Muscle layer of colon (tissue), 2 donors: ENCODE data around the gene COPS8.
A peak's percentile ranks its signal among the peaks of the same experiment; 100 is the strongest.

ENCODE experiments used
- H3K27ac ChIP-seq: one replicate; pipeline ENCODE4 v1.7.0; 2013; ENCODE audit warnings: low read depth, mild to moderate bottlenecking, low read length, moderate library complexity
- H3K27me3 ChIP-seq, 2 donors: one replicate each; pipeline ENCODE4 v1.7.0; 2013; ENCODE audit warnings: low read length in 2 of 2, mild to moderate bottlenecking in 2 of 2; ENCODE audit not compliant: insufficient read depth in 2 of 2, control insufficient read depth in 1 of 2
- H3K36me3 ChIP-seq: one replicate; pipeline ENCODE4 v1.7.0; 2013; ENCODE audit warnings: mild to moderate bottlenecking, low read length; ENCODE audit not compliant: insufficient read depth
- H3K4me1 ChIP-seq: one replicate; pipeline ENCODE4 v1.7.0; 2013; ENCODE audit warnings: mild to moderate bottlenecking, low read length; ENCODE audit not compliant: insufficient read depth
- H3K4me3 ChIP-seq, 2 donors: one replicate each; pipeline ENCODE4 v1.7.0; 2013; ENCODE audit warnings: low read length in 2 of 2, low read depth in 1 of 2, mild to moderate bottlenecking in 1 of 2, moderate library complexity in 1 of 2
- H3K9ac ChIP-seq: one replicate; pipeline ENCODE4 v1.7.0; 2013; ENCODE audit warnings: low read length
- H3K9me3 ChIP-seq: one replicate; pipeline ENCODE4 v1.7.0; 2013; ENCODE audit warnings: mild to moderate bottlenecking, low read length
- donor health status: abdominal sarcoma.
- donor health status: Adenocarcinoma of cecum.

The COPS8 gene

DNA sequence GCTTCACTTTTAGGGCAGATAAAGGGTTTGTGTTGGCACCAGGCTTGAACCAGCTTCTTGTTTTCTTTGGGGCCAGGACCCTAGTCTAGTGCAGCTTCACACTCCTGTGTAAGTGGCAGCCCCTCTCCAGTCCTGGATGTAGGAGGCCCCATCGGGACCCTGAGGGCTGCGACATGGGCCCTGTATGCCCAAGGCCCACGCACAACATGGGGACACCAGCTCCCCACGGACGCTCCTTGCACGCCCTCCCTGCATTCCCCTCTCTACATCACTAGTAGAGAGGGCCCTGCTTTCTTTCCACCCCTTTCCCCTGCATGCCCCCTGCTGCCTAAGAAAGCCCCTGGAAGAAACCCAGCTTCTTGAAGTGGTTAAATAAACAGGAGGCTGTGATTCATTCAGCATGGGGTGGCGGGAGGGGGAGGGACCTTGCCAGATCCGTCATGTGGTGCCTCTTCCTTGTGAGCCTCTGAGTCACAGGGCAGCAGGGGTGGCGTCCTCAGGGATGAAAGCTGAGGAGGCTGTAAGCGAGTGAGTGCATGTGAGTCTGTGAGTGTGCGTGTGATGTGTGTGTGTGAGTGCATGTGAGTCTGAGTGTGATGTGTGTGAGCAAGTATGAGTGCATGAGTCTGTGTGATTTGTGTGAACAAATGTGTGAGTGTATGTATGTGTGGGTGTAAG, 42.5 kb downstream of the COPS8 start:
- Histone ChIP-seq H3K4me3 (peak overlapping the region in 1 of 2 donors; percentile 29), H3K4me1 (peaks cover 50% of the 10 kb centered on the region), H3K36me3 (no peaks in the 10 kb centered on the region), H3K9ac (no peak overlapping the region), H3K9me3 (no peaks in the 10 kb centered on the region), H3K27me3 (no peaks in the 10 kb centered on the region), H3K27ac (peak overlapping the region; percentile 66)

DNA sequence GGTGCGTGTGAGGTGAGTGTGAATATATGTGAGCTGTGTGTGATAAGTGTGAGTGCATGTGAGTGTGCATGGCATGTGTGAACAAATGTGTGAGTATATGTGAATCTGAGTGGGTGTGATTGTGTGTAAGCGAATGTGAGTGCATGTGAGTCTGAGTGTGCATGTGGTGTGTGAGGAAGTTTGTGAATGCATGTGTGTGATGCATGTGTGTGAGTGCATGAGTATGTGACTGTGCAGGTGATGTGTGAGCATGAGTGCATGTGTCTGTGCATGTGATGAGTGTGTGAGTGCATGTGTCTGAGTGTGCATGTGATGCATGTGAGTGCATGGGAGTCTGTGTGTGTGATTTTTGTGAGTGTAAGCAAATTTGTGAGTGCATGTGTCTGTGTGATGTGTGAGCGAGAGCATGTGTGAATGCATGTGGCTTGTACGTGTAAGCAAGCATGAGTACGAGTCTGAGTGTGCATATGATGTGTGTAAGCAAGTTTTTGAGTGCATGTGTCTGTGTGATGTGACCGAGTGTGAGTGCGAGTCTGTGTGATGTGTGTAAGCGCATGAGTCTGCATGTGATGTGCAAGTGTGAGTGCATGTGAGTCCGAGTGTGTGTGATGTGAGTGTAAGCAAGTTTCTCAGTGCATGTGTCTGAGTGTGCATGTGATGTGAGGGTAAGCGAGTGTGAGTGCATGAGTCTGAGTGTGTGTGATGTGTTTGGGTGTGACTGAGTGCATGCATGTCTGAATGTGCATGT, 43.3 kb downstream of the COPS8 start:
- Histone ChIP-seq H3K27me3 (no peaks in the 10 kb centered on the region), H3K36me3 (no peaks in the 10 kb centered on the region), H3K9ac (no peak overlapping the region), H3K27ac (peak overlapping the region; percentile 16), H3K9me3 (no peaks in the 10 kb centered on the region), H3K4me3 (peak overlapping the region in 1 of 2 donors; percentile 29), H3K4me1 (peaks cover 50% of the 10 kb centered on the region)

DNA sequence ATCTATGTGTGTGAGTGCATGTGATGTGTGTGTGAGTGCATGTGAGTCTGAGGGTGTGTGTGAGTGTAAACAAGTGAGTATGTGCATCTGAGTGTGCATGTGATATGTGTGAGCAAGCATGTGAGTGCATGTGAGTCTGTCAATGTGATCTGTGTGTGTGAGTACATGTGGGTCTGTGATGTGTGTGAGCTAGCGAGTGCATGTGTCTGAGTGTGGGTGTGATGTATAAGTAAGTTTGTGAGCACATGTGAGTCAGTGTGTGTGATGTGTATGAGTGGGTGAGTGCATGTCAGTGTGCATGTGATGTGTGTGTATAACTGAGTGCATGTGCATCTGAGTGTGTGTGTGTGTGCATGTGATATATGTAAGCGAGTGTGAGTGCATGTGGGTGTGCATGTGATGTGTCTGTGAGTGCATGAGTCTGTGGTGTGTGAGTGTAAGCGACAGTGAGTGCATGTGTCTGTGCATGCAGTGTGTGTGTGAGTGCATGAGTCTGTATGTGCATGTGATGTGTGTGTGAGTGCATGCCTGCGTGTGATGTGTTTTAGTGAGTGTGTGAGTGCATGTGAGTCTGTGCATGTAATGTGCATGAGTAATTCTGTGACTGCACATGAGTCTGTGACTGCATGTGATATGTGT, 44.1 kb downstream of the COPS8 start:
- Histone ChIP-seq H3K27me3 (no peaks in the 10 kb centered on the region), H3K9me3 (no peaks in the 10 kb centered on the region), H3K4me3 (peak overlapping the region in 1 of 2 donors; percentile 29), H3K4me1 (peaks cover 50% of the 10 kb centered on the region), H3K36me3 (no peaks in the 10 kb centered on the region), H3K27ac (no peak overlapping the region), H3K9ac (no peak overlapping the region)

DNA sequence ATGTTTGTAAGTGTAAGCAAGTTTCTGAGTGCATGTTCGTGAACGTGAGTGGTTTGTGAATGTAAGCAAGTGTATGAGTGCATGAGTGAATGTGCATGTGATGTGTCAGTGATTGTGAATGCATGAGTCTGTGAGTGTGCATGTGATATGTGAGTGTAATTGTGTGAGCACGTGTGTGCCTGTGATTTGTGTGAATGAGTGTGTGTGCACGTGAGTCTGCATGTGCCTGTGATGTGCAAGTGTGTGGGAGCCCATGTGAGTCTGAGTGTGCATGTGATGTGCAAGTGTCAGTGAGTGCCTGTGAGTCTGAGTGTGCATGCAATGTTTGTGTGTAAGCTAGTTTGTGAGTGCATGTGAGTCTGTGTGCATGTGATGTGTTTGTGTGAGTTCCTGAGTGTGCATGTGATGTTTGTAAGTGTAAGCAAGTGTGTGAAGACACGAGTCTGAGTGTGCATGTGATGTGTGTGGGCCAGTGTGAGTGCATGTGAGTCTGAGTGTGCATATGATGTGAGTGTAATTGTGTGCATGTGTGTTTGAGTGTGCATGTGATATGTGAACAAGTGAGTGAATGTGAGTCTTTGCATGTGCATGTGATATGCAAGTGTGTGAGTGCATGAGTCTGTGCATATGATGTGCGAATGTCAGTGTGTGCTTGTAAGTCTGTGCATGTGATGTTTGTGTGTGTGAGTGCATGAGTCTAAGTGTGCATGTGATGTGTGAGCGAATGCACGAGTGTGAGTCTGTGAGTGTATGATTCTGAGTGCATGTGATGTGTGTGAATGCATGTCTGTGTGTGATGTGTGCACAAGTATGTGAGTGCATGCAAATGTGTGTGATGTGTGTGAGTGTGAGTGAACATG, 45.1 kb downstream of the COPS8 start:
- Histone ChIP-seq H3K27ac (no peak overlapping the region), H3K9ac (no peak overlapping the region), H3K27me3 (no peaks in the 10 kb centered on the region), H3K4me1 (peaks cover 40% of the 10 kb centered on the region), H3K4me3 (no peak overlapping the region), H3K9me3 (no peaks in the 10 kb centered on the region), H3K36me3 (no peaks in the 10 kb centered on the region)

DNA sequence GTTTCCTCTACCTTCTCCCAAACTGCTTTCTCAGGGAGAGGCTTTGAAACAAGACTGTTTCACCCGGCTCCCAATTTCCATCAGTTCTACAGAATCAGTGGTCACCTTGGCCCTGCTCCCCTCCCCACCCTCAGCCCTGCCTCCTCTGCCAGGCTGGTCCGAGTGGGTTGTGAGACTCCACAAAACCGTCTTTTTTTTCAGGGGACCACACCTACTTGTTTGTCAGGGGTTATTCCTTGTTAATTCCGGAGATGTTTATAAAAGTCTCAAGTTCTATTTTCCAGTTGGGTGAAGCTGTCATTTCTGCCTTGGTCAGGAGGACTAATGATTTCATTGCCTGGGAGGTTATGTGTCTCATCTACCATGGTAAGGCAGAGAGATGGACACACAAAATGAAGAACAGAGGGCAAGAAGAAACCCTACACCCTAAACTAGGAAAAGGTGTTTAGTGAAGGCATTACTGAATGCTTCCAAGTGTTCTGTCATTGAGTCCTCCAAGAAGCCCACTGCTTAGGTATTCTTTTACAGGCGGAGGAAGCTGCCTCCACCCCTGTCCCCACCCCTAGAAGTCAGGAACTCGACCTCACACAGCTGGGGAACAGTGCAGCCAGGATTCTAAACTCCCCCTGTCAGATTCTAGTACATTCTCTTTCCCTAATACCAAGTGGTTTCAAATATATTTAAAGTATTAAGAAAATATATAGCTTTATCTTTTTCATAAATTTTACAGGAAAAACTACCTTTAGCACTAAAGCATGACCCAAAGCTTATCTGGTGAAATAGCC, 46.3 kb downstream of the COPS8 start:
- Histone ChIP-seq H3K27ac (no peak overlapping the region), H3K36me3 (no peaks in the 10 kb centered on the region), H3K9ac (no peak overlapping the region), H3K9me3 (no peaks in the 10 kb centered on the region), H3K27me3 (no peaks in the 10 kb centered on the region), H3K4me3 (no peak overlapping the region), H3K4me1 (peaks cover 28% of the 10 kb centered on the region)

DNA sequence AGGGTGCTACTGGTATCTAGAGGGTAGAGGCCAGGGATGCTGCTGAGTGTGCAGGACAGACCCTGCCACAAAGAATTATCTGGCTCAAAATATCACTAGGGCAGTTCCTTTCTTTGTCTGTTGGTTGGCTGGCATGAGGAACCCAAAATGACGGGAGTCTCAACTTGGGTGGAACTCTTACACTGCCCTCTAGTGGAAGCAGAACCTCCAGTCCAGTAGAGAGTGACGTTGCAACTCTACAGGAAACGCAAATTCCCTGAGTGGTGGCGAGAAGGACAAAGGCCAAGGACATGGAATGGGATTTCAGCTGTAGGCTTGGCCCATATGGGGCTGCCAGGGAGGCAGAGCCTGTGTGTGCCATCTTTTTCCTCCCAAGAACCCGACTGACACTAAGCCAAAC, 47.1 kb downstream of the COPS8 start:
- Histone ChIP-seq H3K4me1 (peaks cover 20% of the 10 kb centered on the region), H3K27ac (no peak overlapping the region)

DNA sequence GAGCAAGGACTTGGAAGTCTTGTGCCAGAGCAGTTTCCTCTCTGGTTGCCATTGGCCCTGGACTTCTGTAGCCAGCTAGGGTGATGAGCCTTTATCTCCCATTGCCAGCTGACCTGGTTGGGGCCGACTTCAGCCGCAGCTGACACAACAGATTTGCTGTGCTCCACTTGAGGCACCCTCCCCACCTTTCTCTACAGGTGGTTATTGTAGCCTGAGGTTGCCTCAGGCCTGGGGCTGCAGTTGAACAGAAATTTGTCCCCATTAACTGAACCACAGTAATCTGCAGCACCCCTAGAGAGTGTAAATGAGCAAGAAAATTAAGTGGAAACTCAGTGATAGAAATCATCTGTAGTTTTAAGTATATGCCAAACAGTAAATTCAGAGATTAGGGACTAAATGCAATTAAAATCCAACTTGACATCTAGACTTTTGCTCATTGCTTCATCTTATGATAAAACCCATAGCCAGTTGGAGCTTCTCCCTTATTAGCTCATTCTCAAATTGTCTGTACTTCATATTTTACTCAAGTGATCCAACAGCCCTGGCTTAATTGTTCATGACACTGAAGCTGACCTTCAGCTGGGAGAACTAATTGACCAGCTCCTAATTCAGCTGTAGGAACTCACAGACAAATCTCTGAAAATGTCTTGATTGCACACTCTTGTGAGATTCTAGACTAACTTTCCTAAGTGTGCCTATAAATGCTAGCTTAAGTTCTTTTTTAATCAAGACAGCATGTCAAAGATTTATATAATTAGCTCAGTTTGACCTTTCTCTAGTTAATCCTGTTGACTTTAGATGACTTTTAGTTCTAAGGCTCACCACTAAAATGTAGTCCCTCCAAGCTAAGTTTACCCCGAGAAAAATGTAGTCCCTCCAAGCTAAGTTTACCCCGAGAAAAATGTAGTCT, 48.9 kb downstream of the COPS8 start:
- Histone ChIP-seq H3K9me3 (no peaks in the 10 kb centered on the region), H3K27ac (no peak overlapping the region), H3K4me1 (peaks cover 4% of the 10 kb centered on the region), H3K27me3 (no peaks in the 10 kb centered on the region), H3K4me3 (no peak overlapping the region), H3K36me3 (no peaks in the 10 kb centered on the region), H3K9ac (no peak overlapping the region)

More for the DNA sequence above, 47.1 kb downstream of the COPS8 start:
- H3K9ac ChIP-seq = no peak overlapping the region
- no peaks in the 10 kb centered on the region for H3K27me3 ChIP-seq
- H3K9me3 ChIP-seq = no peaks in the 10 kb centered on the region
- no peak overlapping the region for H3K4me3 ChIP-seq
- no peaks in the 10 kb centered on the region for H3K36me3 ChIP-seq

DNA sequence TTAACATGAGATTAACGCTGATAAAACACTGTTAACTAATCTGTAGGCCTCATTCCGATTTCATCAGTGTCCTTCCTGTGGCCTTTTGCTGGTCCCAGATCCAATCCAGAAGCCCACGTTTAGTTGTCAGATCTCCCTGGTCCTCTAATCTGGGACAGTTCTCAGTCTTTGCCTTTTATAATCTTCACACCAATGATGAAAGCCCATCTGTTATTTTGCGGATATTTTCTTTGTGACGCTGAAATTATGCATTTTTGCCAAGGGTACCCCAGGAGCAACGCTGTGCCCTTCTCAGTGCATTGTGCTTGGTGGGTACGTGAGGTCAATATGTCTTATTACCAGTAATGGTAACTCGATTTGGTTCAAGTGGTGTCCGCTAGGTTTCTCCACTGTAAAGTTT, 51.1 kb downstream of the COPS8 start:
- Histone ChIP-seq H3K27ac (no peak overlapping the region), H3K4me3 (no peak overlapping the region), H3K9me3 (no peaks in the 10 kb centered on the region), H3K9ac (no peak overlapping the region), H3K4me1 (no peaks in the 10 kb centered on the region), H3K36me3 (no peaks in the 10 kb centered on the region), H3K27me3 (no peaks in the 10 kb centered on the region)

DNA sequence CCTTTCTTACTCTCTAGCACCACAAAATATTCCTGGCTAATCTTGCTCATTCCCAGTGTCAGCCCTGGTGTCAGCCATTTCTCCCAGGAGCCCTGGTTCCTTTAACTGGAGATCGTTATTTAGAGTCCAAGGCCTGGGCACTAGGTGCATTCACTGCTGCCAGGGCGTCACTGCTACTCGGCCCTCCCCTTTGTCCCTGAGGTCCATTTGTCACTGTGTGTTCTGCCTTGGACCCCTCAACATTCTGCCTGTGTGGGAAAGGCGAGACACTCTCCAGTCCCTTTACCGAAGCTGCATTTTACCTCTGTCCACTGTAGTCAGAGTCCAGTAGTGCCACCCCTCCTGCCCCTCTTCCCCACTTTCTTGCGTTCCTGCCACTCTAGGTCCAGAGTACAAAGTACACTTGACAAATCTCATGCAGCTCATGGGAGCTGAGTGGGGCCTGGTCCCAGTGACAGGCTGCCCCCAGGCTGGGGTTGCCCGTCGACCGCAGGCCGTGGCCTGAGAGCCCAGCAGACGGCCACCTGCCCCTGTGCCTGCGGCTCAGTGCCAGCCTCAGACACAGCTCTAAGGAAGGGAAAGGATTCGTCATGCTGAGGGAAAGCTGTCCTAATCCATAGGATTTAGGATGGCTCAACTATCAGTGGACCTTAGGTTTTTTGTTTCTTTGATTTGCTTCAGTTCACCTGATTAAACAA, 52.1 kb downstream of the COPS8 start:
- H3K27ac ChIP-seq = no peak overlapping the region
- no peak overlapping the region for H3K9ac ChIP-seq
- H3K4me3 ChIP-seq = no peak overlapping the region
- no peaks in the 10 kb centered on the region for H3K36me3 ChIP-seq
- H3K27me3 ChIP-seq = no peaks in the 10 kb centered on the region
- H3K9me3 ChIP-seq = no peaks in the 10 kb centered on the region
- H3K4me1 ChIP-seq = no peaks in the 10 kb centered on the region
